Liver (tissue), 9 donors: ENCODE data around the gene DRGX. TPM values are rescaled to one million over a fixed set of nuclear protein-coding genes. Genes with fewer than 3 reads are reported as not detected.

ENCODE experiments used
- DNase-seq: peaks from one replicate; pipeline ENCODE4 v3.0.0-alpha.2; 2017; ENCODE audit warnings: low spot score
- H3K27ac ChIP-seq, 2 donors: one replicate each; pipeline ENCODE4 v1.7.0; 2013; ENCODE audit warnings: inconsistent platforms in 2 of 2, low read length in 2 of 2, control low read depth in 1 of 2, low read depth in 1 of 2, mild to moderate bottlenecking in 1 of 2
- H3K27me3 ChIP-seq, 4 donors: one replicate each; pipeline versions ENCODE4 v1.6.1 to v1.7.0; 2013; ENCODE audit warnings: low read length in 3 of 4, inconsistent platforms in 1 of 4, mild to moderate bottlenecking in 1 of 4, moderate library complexity in 1 of 4; ENCODE audit not compliant: control insufficient read depth in 4 of 4, insufficient read depth in 4 of 4
- H3K36me3 ChIP-seq, 4 donors: one replicate each; pipeline versions ENCODE4 v1.6.1 to v1.7.0; 2013; ENCODE audit warnings: low read length in 3 of 4, mild to moderate bottlenecking in 3 of 4, low read depth in 1 of 4, moderate library complexity in 1 of 4; ENCODE audit not compliant: control insufficient read depth in 4 of 4, insufficient read depth in 3 of 4
- H3K4me1 ChIP-seq, 4 donors: one replicate each; pipeline versions ENCODE4 v1.6.1 to v1.7.0; 2013; ENCODE audit warnings: low read length in 3 of 4, mild to moderate bottlenecking in 3 of 4, moderate library complexity in 1 of 4; ENCODE audit not compliant: control insufficient read depth in 4 of 4, insufficient read depth in 4 of 4
- H3K4me3 ChIP-seq, 3 donors: one replicate each; pipeline versions ENCODE4 v1.6.1 to v1.7.0; 2013; ENCODE audit warnings: low read length in 3 of 3, control low read depth in 1 of 3, low read depth in 1 of 3, mild to moderate bottlenecking in 1 of 3
- H3K9ac ChIP-seq, 2 donors: one replicate each; pipeline ENCODE4 v1.7.0; 2013; ENCODE audit warnings: low read length in 2 of 2, mild to moderate bottlenecking in 2 of 2, moderate library complexity in 2 of 2, control low read depth in 1 of 2, low read depth in 1 of 2
- H3K9me3 ChIP-seq, 4 donors: one replicate each; pipeline versions ENCODE4 v1.6.1 to v1.7.0; 2013; ENCODE audit warnings: low read length in 3 of 4; ENCODE audit not compliant: control insufficient read depth in 4 of 4
- EGR1 ChIP-seq, 2 donors: IDR thresholded peaks; 2 replicates each; pipeline ENCODE4 v1.6.1; 2016 to 2018; ENCODE audit warnings: antibody characterized with exemption in 2 of 2, low read depth in 2 of 2
- FOXA1 ChIP-seq: IDR thresholded peaks from 2 replicates; pipeline ENCODE4 v1.6.1; 2016; ENCODE audit warnings: antibody characterized with exemption
- FOXA2 ChIP-seq: IDR thresholded peaks from 2 replicates; pipeline ENCODE4 v1.6.1; 2016; ENCODE audit warnings: antibody characterized with exemption
- GABPA ChIP-seq, 2 donors: IDR thresholded peaks in 1 of 2; conservative IDR thresholded peaks in 1 of 2; 2 replicates each; pipeline ENCODE4 v1.6.1; 2016; ENCODE audit warnings: antibody characterized with exemption in 2 of 2, mild to moderate bottlenecking in 1 of 2, moderate library complexity in 1 of 2
- HNF4A ChIP-seq, 2 donors: conservative IDR thresholded peaks; 2 replicates each; pipeline ENCODE4 v1.6.1; 2016; ENCODE audit warnings: antibody characterized with exemption in 2 of 2, mild to moderate bottlenecking in 2 of 2
- HNF4G ChIP-seq: IDR thresholded peaks from 2 replicates; pipeline ENCODE4 v1.6.1; 2016; ENCODE audit warnings: antibody characterized with exemption
- JUND ChIP-seq, 2 donors: IDR thresholded peaks; 2 replicates each; pipeline ENCODE4 v1.6.1; 2016; ENCODE audit warnings: antibody characterized with exemption in 2 of 2
- NR2F2 ChIP-seq: IDR thresholded peaks from 2 replicates; pipeline ENCODE4 v1.6.1; 2016; ENCODE audit warnings: antibody characterized with exemption
- RAD21 ChIP-seq, 2 donors: IDR thresholded peaks; 2 replicates each; pipeline ENCODE4 v1.6.1; 2016; ENCODE audit warnings: antibody characterized with exemption in 2 of 2, mild to moderate bottlenecking in 2 of 2
- REST ChIP-seq: IDR thresholded peaks from 2 replicates; pipeline ENCODE4 v1.6.1; 2016; ENCODE audit warnings: antibody characterized with exemption, mild to moderate bottlenecking
- RXRA ChIP-seq, 2 donors: IDR thresholded peaks; 2 replicates each; pipeline ENCODE4 v1.6.1; 2017 to 2018; ENCODE audit warnings: antibody characterized with exemption in 2 of 2, mild to moderate bottlenecking in 1 of 2
- SP1 ChIP-seq: IDR thresholded peaks from 2 replicates; pipeline ENCODE4 v1.6.1; 2018; ENCODE audit warnings: antibody characterized with exemption, mild to moderate bottlenecking
- TAF1 ChIP-seq: conservative IDR thresholded peaks from 2 replicates; pipeline ENCODE4 v1.6.1; 2016; ENCODE audit warnings: antibody characterized with exemption, mild to moderate bottlenecking
- YY1 ChIP-seq: IDR thresholded peaks from 2 replicates; pipeline ENCODE4 v1.6.1; 2016; ENCODE audit warnings: antibody characterized with exemption, mild to moderate bottlenecking
- WGBS: extraction: QIAGEN DNeasy Blood & Tissue Kit; methylation state at CpG from one replicate; pipeline ENCODE4 v1.1.7; 2013; 5-methylcytosine and 5-hydroxymethylcytosine counted together
- polyA plus RNA-seq, 2 donors: library from polyadenylated mRNA; stranded (reverse) in 1 of 2; unstranded in 1 of 2; fragments of 200-250 nt in 1 of 2; fragments of >200 nt in 1 of 2; fragmentation: Nextera tagmentation in 1 of 2; extraction: Ambion mirVana in 1 of 2; gene quantifications; one replicate each; pipeline versions ENCODE4 v1.2.1 to v1.2.3, GENCODE V29; 2013 to 2015
- total RNA-seq, 2 donors: library from RNA; depleted of rRNA; stranded (reverse); fragments of >200 nt; gene quantifications; one replicate each; pipeline ENCODE4 v1.2.3, GENCODE V29; 2014
- TF ChIP-seq, protein P1 (sequence below): IDR thresholded peaks from 2 replicates; pipeline ENCODE4 v1.6.1; 2016; ENCODE audit warnings: antibody characterized with exemption
- TF ChIP-seq, protein P2 (sequence below): IDR thresholded peaks from 2 replicates; pipeline ENCODE4 v1.6.1; 2016; ENCODE audit warnings: antibody characterized with exemption
- TF ChIP-seq, protein P3 (sequence below): IDR thresholded peaks from 2 replicates; pipeline ENCODE4 v1.6.1; 2016; ENCODE audit warnings: antibody characterized with exemption
- TF ChIP-seq, protein P4 (sequence below): fragments of 150-350 bp; IDR thresholded peaks from 2 replicates; pipeline ENCODE4 v1.5.1; 2017; ENCODE audit warnings: improper control_type of control experiment, low read depth, low read length; ENCODE audit not compliant: missing input control
- donor health status: healthy.
- donor health status: healthy.
- donor health status: healthy.
- donor health status: healthy.
- donor health status: healthy.

Gene DRGX
- total and polyA plus RNA-seq, 4 donors, result not detected

GRCh38 chr10:49347342-49347741 is 48.5 kb downstream of the DRGX start:
- H3K4me1 ChIP-seq, result no peaks in the 10 kb centered on the region
- peaks cover 2 to 14% (median 10%) of the 10 kb centered on the region in 4 donors for H3K9me3 ChIP-seq
- TF ChIP-seq GABPA (IDR thresholded peaks at IDR 0.05 in 1 of 2, conservative IDR thresholded peaks at IDR 0.05 in 1 of 2) (no peak), FOXA1 (no peak), NR2F2 (no peak), TAF1 (no peak), JUND (IDR thresholded peaks at IDR 0.05) (no peak), YY1 (no peak), EGR1 (IDR thresholded peaks at IDR 0.05; ENCODE audit: low read depth in 2 of 2) (no peak), RAD21 (IDR thresholded peaks at IDR 0.05) (no peak), REST (no peak), SP1 (no peak), HNF4A (conservative IDR thresholded peaks at IDR 0.05) (no peak), FOXA2 (no peak)
- TF ChIP-seq, protein P1, sequence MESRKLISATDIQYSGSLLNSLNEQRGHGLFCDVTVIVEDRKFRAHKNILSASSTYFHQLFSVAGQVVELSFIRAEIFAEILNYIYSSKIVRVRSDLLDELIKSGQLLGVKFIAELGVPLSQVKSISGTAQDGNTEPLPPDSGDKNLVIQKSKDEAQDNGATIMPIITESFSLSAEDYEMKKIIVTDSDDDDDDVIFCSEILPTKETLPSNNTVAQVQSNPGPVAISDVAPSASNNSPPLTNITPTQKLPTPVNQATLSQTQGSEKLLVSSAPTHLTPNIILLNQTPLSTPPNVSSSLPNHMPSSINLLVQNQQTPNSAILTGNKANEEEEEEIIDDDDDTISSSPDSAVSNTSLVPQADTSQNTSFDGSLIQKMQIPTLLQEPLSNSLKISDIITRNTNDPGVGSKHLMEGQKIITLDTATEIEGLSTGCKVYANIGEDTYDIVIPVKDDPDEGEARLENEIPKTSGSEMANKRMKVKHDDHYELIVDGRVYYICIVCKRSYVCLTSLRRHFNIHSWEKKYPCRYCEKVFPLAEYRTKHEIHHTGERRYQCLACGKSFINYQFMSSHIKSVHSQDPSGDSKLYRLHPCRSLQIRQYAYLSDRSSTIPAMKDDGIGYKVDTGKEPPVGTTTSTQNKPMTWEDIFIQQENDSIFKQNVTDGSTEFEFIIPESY, result no peak
- TF ChIP-seq, protein P2, sequence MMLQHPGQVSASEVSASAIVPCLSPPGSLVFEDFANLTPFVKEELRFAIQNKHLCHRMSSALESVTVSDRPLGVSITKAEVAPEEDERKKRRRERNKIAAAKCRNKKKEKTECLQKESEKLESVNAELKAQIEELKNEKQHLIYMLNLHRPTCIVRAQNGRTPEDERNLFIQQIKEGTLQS, result no peak
- TF ChIP-seq, protein P3, sequence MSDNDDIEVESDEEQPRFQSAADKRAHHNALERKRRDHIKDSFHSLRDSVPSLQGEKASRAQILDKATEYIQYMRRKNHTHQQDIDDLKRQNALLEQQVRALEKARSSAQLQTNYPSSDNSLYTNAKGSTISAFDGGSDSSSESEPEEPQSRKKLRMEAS, result no peak
- TF ChIP-seq, protein P4, sequence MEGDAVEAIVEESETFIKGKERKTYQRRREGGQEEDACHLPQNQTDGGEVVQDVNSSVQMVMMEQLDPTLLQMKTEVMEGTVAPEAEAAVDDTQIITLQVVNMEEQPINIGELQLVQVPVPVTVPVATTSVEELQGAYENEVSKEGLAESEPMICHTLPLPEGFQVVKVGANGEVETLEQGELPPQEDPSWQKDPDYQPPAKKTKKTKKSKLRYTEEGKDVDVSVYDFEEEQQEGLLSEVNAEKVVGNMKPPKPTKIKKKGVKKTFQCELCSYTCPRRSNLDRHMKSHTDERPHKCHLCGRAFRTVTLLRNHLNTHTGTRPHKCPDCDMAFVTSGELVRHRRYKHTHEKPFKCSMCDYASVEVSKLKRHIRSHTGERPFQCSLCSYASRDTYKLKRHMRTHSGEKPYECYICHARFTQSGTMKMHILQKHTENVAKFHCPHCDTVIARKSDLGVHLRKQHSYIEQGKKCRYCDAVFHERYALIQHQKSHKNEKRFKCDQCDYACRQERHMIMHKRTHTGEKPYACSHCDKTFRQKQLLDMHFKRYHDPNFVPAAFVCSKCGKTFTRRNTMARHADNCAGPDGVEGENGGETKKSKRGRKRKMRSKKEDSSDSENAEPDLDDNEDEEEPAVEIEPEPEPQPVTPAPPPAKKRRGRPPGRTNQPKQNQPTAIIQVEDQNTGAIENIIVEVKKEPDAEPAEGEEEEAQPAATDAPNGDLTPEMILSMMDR, result no peak
- WGBS, result 85% methylated on average over 4 of the region's 4 CpGs
- no peak overlapping the region for H3K9ac ChIP-seq
- no peaks in the 10 kb centered on the region for H3K27me3 ChIP-seq
- H3K36me3 ChIP-seq, result no peaks in the 10 kb centered on the region
- peak; percentile 2 for DNase-seq
- H3K4me3 ChIP-seq, result no peak overlapping the region
- H3K27ac ChIP-seq, result no peak overlapping the region

DNA sequence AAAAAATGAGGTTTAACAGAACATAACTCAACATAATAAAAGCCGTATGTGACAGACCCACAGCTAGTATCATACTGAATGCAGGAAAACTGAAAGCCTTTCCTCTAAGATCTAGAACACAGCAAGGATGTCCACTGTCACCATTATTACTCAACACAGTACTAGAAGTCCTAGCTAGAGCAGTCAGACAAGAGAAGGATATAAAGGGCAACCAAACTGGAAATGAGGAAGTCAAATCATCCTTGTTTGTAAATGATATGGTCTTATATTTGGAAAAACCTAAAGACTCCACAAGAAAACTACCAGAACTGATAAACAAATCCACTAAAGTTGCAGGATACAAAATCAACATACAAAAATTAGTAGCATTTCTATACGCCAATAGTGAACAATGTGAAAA is 51.0 kb downstream of the DRGX start:
- no peaks in the 10 kb centered on the region for H3K36me3 ChIP-seq
- H3K9me3 ChIP-seq, result peaks cover under 1 to 6% (median 3%) of the 10 kb centered on the region in 4 donors
- no peaks in the 10 kb centered on the region for H3K4me1 ChIP-seq
- H3K27ac ChIP-seq, result no peak overlapping the region
- no peak for DNase-seq
- 58% methylated on average over 2 of the region's 2 CpGs for WGBS
- no peak overlapping the region for H3K9ac ChIP-seq
- H3K4me3 ChIP-seq, result no peak overlapping the region
- H3K27me3 ChIP-seq, result no peaks in the 10 kb centered on the region
- TF ChIP-seq SP1 (no peak), TAF1 (no peak), YY1 (no peak), RAD21 (IDR thresholded peaks at IDR 0.05) (no peak), NR2F2 (no peak), FOXA1 (no peak), HNF4G (no peak), RXRA (IDR thresholded peaks at IDR 0.05) (no peak), GABPA (IDR thresholded peaks at IDR 0.05 in 1 of 2, conservative IDR thresholded peaks at IDR 0.05 in 1 of 2) (no peak), EGR1 (IDR thresholded peaks at IDR 0.05; ENCODE audit: low read depth in 2 of 2) (no peak)
